Kidney capillary endothelial cell (primary cell): Measurements from ENCODE around the gene CRTC2.
A peak's percentile ranks its signal among the peaks of the same experiment; 100 is the strongest.
"Not testable (repeated sequence)": the region's sequence is repeated elsewhere in the genome, so short reads cannot be mapped to it uniquely, and the experiment has no call there.

Experiments used
- DNase-seq: peaks from one replicate; pipeline ENCODE4 v3.0.0-alpha.2; 2018; ENCODE audit warnings: low spot score

The CRTC2 gene

DNA sequence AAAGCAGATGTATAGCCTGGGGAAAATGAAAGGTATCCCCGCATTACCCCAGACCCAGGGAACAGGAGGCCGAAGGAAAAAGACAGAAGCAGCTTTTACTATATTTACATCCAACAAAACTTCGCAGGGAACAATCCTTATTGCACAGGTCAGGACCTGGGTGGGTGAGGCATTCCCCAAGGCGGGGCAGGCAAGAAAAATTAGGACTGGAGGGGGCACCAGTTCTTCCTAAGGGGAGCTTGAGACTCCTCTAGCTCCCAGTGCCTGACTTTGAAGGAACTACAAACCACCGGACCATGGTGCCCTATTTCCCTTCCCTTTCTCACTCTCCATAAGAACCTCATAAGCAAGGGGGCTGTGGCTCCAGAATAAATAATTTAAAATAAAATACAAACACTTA is 29.0 kb downstream of the CRTC2 start:
- no peak for DNase-seq

DNA sequence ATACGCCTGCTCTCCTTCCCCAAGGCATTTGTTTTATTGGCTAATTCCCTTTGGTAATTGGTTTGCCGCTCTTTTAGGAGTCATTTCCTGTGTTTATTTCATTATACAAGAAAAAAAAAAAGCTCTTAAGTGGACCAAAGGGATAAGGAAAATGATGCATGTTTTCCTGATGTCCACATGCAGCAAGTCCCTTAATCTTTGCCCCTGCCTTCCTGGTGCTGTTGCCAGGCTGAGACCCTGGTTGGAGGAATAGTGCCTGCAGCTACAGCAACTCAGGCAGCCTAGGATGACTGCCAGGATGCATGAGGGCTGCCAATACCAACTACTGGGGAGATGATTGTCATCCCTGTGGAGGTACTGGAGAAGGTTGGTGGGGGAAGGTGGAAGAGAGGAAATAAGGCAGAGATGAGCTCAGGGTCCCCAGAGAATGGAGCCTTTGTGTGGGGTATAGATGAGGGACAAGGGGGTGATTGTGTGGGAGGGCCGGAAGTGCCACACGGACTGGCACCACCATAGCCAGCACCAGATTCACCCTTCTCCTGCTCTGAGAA is 29.5 kb downstream of the CRTC2 start:
- peak; percentile 52 for DNase-seq

DNA sequence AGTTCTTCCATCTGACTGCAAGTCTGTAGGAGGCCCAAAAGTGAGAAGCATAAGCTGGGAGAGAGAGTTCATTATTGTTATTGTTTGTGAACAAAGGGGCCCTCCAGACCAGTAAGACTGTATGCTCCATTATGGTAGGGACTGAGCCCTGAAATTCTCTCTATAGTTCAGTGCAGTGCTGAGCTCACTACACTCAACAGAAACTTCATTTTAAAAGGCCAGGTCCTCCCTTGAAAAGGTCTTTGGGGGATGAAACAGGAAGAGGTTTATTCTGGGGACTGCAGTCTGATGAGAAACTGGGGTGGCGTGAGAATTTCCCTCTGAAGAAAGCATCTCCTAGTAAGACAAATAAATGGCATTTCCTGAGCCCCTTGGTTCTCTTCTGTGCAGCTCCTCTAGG is 30.2 kb downstream of the CRTC2 start:
- no peak for DNase-seq

DNA sequence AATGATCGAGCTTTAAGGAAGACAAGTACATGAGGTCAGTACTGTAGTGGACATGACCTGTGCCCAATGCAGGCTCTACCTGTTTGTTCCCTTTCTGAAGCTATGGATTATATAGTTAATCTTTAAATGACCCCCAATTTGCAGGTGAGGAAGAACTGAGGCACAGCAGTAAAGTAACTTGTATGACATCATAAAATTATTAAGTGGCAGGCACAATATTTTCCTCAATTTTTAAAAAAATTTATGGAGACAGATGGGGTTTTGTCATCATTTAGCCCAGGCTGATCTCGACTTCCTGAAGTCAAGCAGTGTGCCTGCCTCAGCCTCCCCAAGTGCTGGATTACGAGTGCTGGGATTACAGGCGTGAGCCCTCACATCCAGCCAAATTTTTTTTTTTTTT is 32.0 kb downstream of the CRTC2 start:
- DNase-seq: no peak

DNA sequence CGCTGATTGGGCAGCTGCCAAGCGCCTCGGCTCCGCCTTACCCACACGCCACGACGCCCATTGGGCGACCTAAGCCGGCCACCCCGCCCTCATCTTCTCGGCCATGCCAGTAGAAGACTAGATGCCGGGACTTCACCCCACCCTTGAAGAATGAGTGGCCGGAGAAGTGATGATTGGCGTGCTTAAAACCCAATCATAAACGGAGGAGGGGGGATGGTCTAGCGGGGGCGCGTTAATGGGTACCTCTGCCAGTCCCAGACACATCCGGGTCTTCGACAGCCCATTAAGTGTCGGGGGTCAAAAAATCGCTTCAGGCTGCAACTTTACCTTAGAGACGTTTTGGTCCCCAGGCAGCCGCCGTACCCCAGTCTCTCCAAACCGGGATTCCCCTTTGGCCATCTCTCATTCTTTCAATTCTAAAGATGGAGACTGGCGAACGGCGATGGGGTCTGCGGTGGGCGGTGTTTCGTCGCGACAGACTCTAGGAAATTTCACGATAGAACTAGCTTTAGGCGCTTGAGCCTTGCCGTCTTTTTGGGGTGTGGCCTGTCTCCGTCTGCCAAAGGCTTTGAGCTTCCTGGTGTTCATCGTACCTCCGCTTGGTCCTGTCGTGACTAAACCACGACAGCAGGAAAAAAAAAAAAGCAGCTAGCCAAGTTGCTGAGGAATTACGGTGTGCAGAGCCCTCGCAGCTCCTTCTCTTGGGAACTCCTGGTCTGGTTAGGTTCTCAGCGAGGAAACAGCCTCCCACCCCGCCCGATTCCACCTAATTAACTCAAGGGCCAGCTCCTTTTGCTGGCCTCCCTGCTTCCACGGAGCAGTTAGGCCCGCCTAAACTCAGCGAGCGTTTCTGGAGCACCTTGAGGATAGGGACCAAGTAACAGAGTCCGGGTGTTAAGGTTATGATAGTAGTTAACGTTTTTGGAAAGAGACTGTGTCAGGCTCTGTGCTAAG is 35.2 kb downstream of the CRTC2 start, which contains the start of gene GATAD2B:
GATAD2B (minus strand) TSS at position 1 of the 954 bp plus-strand sequence. CDS start 94,625 bp downstream, outside the sequence.
- peak; percentile 99 for DNase-seq

DNA sequence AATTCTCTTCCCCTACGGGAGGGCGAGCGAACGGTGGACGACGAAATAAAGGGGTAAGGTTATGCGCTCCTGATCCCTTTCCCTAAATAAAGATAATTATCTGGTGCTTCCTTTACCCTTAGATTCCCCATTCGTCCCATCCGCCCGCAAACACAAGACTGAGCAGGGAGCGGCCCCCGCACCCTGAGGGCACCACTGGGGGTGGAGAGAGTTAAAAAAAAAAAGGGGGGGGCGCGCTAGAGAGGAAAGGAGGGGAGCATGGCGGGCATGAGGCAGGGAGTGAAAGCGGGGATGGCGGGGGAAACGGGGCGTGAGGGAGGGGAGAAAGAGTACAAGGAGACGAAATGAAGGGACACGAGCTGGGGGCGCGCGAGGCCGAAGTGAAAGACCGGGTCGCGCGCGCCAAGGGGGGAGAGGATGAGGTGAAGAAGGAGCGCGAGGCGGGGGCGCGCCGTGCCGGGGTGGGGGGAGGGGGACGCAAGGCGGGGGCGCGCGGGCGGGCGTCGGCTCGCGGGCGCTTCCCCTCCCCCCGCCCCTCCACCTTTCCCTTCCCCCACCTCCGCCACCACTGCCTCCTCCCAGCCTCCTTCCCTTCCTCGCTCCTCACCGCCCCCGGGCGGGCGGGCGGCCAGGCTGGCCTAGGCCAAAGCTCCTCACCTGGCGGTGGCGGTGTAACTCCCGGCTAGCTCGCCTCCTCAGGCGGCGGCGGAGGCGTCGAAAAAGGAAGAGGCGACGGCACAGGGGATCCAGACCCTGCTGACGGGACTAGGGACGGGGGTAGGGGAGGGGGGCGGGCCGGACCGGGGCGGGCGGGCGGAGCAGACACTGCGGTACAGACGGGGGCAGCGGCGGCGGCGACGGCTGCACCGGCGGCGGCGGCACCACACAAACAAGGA is 36.1 kb downstream of the CRTC2 start:
- peak; percentile 26 for DNase-seq

DNA sequence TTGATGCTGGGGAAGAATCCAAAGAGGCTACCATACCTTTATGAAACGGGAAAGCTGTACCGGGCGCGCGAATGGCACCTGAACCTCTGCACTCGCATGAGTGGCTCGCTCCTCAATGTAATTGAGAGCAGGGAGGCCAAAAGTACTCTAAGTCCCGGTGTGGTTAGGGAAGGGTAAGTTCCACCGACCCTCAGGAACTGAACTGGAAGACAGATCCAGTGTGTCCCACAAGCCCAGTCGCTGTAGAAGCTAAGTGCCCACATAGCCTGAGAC is 36.7 kb downstream of the CRTC2 start:
- DNase-seq: no peak

DNA sequence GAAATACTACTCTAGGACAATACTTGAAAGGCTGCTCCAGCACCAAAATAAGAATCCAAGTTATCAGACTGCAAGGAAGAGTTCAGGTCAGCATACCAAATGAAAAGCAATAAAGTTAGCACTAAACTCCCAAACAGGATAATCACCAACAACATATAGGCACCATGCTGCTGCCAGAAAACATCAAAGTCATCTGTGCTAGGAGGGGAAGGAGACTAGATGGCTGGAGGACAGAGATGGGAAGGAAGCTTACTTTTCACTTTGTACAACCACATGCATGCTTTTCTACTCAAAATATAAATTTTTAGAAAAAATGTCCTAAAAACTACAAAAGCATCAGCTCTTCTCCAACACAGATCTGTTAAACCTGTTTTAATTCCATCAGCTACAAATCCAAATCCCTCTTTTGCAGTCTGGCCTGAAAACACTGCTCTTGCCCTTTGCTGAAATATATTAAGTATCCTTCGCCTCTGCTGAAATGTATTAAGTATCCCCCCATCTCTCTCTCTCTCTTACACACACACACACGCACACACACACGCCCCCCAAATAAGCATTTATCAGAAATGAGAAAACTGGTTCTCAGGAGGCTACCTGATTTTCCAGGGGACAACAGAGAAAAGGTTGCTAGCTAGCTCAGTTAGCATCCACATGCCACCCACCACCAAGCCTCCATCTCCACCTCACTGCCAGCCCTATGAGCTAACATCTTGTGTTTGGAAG is 37.2 kb downstream of the CRTC2 start:
- DNase-seq: no peak

DNA sequence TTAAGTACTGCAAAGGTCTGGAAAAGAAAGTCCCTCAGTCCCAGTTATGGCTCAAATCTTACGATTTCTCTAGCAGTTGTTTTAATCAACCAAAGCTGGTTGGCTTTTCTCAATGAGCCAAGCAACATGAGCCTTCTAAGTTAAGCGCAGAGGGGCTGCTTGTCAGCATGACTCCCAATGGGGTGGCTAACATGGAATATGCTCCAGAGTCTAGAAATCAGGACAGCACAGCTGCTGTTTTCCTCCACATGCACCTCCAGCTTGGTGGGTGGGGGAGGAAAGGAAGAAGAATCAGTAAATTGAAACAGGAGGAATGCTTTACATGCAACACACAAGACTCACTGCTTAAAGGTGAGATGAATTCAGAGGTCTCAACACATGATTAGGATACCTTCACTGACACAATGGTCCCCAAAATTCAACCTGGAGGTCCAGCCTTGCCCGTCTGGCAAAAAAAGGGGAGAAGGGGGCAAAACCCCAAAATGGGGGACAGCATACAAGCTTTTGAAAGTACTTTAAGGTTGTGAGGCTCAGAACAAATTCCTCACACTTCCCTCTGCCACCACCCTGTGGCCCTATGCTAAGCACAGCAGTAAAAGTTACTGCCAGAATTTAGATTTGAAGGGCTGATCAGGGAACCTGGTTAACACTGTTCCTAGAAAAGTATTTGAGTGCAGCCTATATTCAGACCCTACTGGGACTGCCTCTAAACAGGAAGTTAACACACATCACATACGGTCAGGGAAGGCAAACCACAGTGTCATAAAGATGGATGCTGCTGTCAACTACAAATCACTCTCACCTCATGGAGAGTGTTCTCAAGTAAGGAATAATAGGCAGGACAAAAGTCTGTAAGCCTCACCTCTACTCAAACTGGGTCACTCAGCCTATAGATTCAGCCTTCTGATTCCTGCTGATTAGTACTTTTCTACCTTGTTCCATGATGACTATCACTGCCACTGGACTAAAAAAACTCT is 38.2 kb downstream of the CRTC2 start:
- no peak for DNase-seq

DNA sequence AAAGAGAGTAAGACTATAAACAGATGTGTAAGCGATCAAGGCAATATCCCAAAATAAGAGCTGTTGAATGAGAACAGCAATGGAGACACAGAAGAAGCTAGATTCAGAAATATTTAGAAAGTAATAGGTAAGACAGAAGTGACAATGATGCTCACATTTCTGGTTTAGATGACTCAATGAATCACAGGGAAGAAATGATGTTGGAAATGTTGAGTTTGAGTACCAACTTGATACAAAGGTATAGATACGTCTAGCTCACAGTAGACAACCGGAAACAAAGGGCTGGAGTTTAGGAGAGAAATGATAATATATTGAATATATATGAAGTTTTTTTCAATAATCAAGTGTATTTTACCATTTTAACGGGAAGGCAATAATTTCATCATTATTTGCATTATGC is 42.1 kb downstream of the CRTC2 start:
- no peak for DNase-seq

DNA sequence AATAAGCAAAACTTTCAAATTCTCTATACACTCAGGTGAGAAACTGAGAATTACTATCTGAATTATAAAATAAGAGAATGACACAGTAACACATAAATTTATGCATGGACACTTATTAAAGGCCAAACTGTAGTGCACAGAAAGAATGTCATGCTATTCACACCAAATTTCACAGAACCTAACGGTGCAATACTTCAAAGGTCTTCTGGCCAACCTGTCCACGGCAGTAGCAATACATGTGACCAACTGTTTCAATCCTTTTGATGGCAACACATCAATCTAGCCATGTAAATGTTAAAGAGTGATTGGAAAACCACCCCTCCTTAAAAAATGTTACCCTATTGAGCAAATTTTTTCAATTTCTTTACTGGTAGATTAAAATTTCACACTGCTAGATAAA is 46.1 kb downstream of the CRTC2 start:
- no peak for DNase-seq

DNA sequence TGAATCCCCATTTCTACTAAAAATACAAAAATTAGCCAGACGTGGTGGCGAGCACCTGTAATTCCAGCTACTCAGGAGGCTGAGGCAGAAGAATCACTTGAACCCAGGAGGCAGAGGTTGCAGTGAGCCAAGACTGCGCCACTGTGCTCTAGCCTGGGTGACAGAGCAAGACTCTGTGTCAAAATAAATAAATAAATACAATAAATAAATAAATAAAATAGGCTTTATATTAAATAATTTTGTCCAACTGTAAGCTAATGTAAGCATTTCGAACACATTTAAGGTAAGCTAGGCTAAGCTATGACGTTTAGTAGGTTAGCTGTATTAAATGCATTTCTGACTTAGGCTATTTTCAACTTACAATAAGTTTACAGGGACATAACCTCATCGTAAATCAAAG is 47.9 kb downstream of the CRTC2 start:
- DNase-seq: not testable (repeated sequence)

DNA sequence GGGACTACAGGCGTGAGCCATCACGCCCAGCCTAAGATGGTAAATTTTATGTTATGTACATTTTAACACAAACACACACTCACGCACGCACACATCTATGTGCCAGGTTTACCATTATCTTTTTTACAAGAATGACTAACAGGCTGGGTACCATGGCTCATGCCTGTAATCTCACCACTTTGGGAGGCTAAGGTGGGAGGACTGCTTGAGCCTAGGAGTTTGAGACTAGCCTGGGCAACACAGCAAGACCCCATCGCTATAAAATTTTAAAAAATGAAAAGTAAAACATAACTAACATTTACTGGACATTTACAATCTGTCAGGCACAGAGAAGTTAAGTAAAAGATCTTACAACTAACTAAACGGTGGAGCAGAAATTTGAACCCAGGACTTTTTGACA is 50.3 kb downstream of the CRTC2 start:
- no peak for DNase-seq

DNA sequence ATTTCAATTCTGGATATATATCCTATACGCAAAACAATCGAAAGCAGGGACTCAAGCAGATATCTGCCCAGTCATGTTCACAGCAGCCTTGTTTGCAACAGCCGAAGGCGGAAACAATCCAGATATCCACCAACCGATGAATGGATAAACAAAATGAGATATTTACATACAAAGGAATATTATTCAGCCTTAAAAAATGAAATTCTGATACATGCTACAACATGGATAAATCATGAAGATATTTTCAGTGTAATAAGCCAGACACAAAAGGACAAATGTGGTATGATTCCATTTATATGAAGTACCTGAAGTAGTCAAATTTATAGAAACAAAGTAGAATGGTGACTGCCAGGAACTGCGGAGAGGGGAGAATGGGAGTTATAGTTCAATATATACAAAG is 51.3 kb downstream of the CRTC2 start:
- no peak for DNase-seq

DNA sequence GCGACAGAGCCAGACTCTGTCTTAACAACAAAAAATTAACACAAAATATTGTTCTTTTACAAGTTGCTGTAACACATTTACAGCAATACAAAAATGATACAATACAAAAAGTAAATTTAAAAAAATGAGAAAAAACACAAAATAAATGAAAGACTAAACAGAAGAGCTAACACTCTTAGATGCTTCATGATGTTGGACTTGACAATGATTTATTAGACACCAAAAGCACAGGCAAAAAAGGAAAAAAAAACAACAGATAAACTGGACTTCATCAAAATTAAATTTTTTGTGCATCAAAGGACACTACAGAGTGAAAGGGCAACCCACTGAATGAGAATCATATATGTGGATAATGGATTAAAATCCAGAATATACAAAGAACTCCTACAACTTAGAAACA is 52.0 kb downstream of the CRTC2 start:
- DNase-seq: no peak

DNA sequence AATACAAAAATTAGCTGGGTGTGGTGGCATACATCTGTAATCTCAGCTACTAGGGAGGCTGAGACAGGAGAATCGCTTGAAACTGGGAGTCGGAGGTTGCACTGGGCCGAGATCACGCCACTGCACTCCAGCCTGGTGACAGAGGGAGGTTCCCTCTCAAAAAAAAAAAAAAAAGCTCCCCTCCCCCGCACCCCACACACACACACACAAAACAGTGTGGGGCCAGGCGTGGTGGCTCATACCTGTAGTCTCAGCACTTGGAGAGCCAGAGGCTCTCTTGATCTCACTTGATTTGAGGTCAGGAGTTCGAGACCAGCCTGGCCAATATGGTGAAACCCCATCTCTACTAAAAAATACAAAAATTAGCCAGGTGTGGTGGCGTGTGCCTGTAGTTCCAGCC is 52.5 kb downstream of the CRTC2 start:
- DNase-seq: not testable (repeated sequence)

DNA sequence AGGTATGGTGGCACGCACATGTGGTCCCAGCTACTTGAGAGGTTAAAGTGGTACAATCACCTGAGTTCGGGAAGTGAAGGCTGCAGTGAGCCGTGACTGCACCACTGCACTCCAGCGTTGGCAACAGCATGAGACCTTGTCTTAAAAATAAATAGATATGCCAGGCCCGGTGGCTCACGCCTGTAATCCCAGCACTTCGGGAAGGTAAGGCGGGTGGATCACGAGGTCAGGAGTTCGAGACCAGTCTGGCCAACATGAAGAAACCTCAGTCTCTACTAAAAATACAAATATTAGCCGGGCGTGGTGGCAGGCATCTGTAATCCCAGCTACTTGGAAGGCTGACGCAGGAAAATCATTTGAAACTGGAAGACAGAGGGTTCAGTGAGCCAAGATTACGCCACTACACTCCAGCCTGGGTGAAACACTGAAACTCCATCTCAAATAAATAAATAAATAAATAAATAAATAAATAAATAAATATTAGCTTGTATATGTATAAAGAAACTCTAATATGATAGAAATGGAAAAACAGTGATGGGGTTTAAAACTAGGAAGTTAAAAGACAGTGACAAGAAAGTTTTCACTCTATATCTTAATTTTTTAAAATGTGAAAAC is 54.5 kb downstream of the CRTC2 start:
- no peak for DNase-seq

DNA sequence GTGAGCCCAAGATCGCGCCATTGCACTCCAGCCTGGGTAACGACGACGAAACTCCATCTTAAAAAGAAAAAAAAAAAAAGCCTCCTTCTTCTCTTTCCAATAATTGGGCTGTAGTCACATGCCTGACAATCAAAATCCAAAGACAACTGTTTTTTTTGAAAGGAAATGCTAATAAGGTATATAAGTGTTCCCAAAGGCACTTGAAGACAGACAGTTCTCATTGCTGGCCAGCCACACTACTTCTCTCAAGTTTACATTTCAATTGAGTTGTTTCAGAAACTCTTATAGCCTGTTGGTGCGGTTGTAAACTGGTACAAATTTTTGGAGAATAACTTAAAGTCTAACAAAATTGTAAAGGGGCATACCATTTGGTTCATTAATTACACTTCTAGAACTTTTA is 58.9 kb downstream of the CRTC2 start:
- DNase-seq: no peak
